ENCODE measurements around the gene MAML3. TPM values are rescaled to one million over a fixed set of nuclear protein-coding genes. Genes with fewer than 3 reads are reported as not detected.

Gene MAML3
- total and polyA plus RNA-seq, 8 donors, result 1.7 to 20.3 (median 8.4) TPM

- peaks cover 0 to 27% (median 23%) of the 10 kb centered on the region in 4 donors for H3K36me3 ChIP-seq
- H3K4me1 ChIP-seq, result peaks cover 0 to 31% (median 8%) of the 10 kb centered on the region in 4 donors
- H3K9me3 ChIP-seq, result no peaks in the 10 kb centered on the region
- no peaks in the 10 kb centered on the region for H3K27me3 ChIP-seq
- peak overlapping the region in 3 of 5 donors; percentile 9 to 64 (median 57) for H3K27ac ChIP-seq
- WGBS, 5 donors, result 31 to 54% (median 45%) methylated on average over 3 of the region's 3 CpGs
- H3K4me3 ChIP-seq, result no peak overlapping the region
- TF ChIP-seq POLR2A (IDR thresholded peaks at IDR 0.05), result no peak
- peak in 1 of 3 donors; percentile 46 for TF ChIP-seq POLR2AphosphoS5 (IDR thresholded peaks at IDR 0.05)
- peak; percentile 66 to 88 for DNase-seq
- intact Hi-C loops (cut with DNase I; ENCODE audit: low total_unique reads), result no loop called here
Measured at GRCh38 chr4:139728840-139729239, 425.1 kb downstream of the MAML3 start.

- 93 to 94% (median 93%) methylated on average over 4 of the region's 4 CpGs for WGBS, 5 donors
- no peak overlapping the region for H3K4me3 ChIP-seq
- H3K9me3 ChIP-seq, result no peaks in the 10 kb centered on the region
- TF ChIP-seq CTCF (IDR thresholded peaks at IDR 0.05) (no peak), POLR2A (IDR thresholded peaks at IDR 0.05) (no peak), POLR2AphosphoS5 (IDR thresholded peaks at IDR 0.05) (no peak), EP300 (IDR thresholded peaks at IDR 0.05) (no peak)
- H3K36me3 ChIP-seq, result peaks cover 0 to 30% (median 26%) of the 10 kb centered on the region in 4 donors
- no peaks in the 10 kb centered on the region for H3K27me3 ChIP-seq
- peak overlapping the region in 2 of 5 donors; percentile 9 to 64 for H3K27ac ChIP-seq
- intact Hi-C loops (cut with DNase I; ENCODE audit: low total_unique reads), result no loop called here
- H3K4me1 ChIP-seq, result peaks cover 0 to 24% (median 5%) of the 10 kb centered on the region in 4 donors
- DNase-seq, result no peak
Measured at GRCh38 chr4:139728146-139728545, 425.8 kb downstream of the MAML3 start.

- WGBS, 5 donors, result 77 to 84% (median 80%) methylated on average over 3 of the region's 3 CpGs
- DNase-seq, result peak in 1 of 2 donors; percentile 51
- intact Hi-C loops (cut with DNase I; ENCODE audit: low total_unique reads), result no loop called here
- no peak for TF ChIP-seq EP300 (IDR thresholded peaks at IDR 0.05)
- TF ChIP-seq POLR2A (IDR thresholded peaks at IDR 0.05), result no peak
- no peak for TF ChIP-seq CTCF (IDR thresholded peaks at IDR 0.05)
- TF ChIP-seq POLR2AphosphoS5 (IDR thresholded peaks at IDR 0.05), result no peak
- Histone ChIP-seq H3K4me3 (no peak overlapping the region), H3K4me1 (peaks cover 0 to 17% (median 5%) of the 10 kb centered on the region in 4 donors), H3K27me3 (no peaks in the 10 kb centered on the region), H3K36me3 (peaks cover 0 to 30% (median 26%) of the 10 kb centered on the region in 4 donors), H3K9me3 (no peaks in the 10 kb centered on the region), H3K27ac (no peak overlapping the region)
Measured at GRCh38 chr4:139726615-139727014, 427.4 kb downstream of the MAML3 start.

- DNase-seq, result no peak
- 79 to 96% (median 83%) methylated on average over 2 of the region's 2 CpGs for WGBS, 5 donors
- Histone ChIP-seq H3K27ac (no peak overlapping the region), H3K4me3 (no peak overlapping the region), H3K36me3 (peaks cover 0 to 30% (median 26%) of the 10 kb centered on the region in 4 donors), H3K27me3 (no peaks in the 10 kb centered on the region), H3K9me3 (no peaks in the 10 kb centered on the region), H3K4me1 (peaks cover 0 to 17% (median 5%) of the 10 kb centered on the region in 4 donors)
- intact Hi-C loops (cut with DNase I; ENCODE audit: low total_unique reads), result no loop called here
- no peak for TF ChIP-seq CTCF (IDR thresholded peaks at IDR 0.05)
- TF ChIP-seq POLR2A (IDR thresholded peaks at IDR 0.05), result no peak
- TF ChIP-seq EP300 (IDR thresholded peaks at IDR 0.05), result no peak
- TF ChIP-seq POLR2AphosphoS5 (IDR thresholded peaks at IDR 0.05), result no peak
Measured at GRCh38 chr4:139725236-139725635, 428.7 kb downstream of the MAML3 start.

- H3K4me3 ChIP-seq, result no peak overlapping the region
- no peak for DNase-seq
- TF ChIP-seq EP300 (IDR thresholded peaks at IDR 0.05) (no peak), CTCF (IDR thresholded peaks at IDR 0.05) (no peak)
- H3K36me3 ChIP-seq, result peaks cover 0 to 61% (median 52%) of the 10 kb centered on the region in 4 donors
- intact Hi-C loops (cut with DNase I; ENCODE audit: low total_unique reads), result no loop called here
- WGBS, 5 donors, result 69 to 80% (median 72%) methylated on average over 4 of the region's 4 CpGs
- H3K9me3 ChIP-seq, result no peaks in the 10 kb centered on the region
- H3K4me1 ChIP-seq, result peaks cover 0 to under 1% (median 0%) of the 10 kb centered on the region in 4 donors
- no peaks in the 10 kb centered on the region for H3K27me3 ChIP-seq
- no peak overlapping the region for H3K27ac ChIP-seq
Measured at GRCh38 chr4:139721789-139722188, 432.2 kb downstream of the MAML3 start.
